GM12878 (cell line): ENCODE data around the gene SV2A. TPM values are rescaled to one million over a fixed set of nuclear protein-coding genes. Genes with fewer than 3 reads are reported as not detected.

ENCODE experiments used
- ATAC-seq: fragments of 200-7000 bp; cut with Tn5 transposase; 3 replicates; pipeline ENCODE4 v1.9.1; 2020; ENCODE audit warnings: mild to moderate bottlenecking, moderate library complexity
- BruUV-seq: library from RNA; stranded (reverse); fragments of 400-500 nt; replicated peaks from 2 replicates; lab custom pipeline; 2021; lab: Mats Ljungman, UMichigan
- CTCF ChIA-PET: fragments of 300-600 bp; sonication (Branson Sonifier 250); formaldehyde crosslinking; extraction: SDS; loops from one replicate; lab custom pipeline; 2021; ENCODE audit warnings: inconsistent platforms; lab: Yijun Ruan, JAX
- POLR2A ChIA-PET: fragments of 350-600 bp; formaldehyde crosslinking; extraction: SDS; loops from one replicate; lab custom pipeline; 2021; ENCODE audit warnings: inconsistent platforms; lab: Charles Lee
- RAD21 ChIA-PET: fragments of 300-600 bp; sonication (Branson Sonifier 250); formaldehyde crosslinking; loops from one replicate; lab custom pipeline; 2023; ENCODE audit warnings: antibody characterized with exemption; ENCODE audit not compliant: unreplicated experiment; lab: Charles Lee
- SMC1A ChIA-PET: fragments of 300-600 bp; sonication (Branson Sonifier 250); formaldehyde crosslinking; loops from one replicate; lab custom pipeline; 2023; ENCODE audit not compliant: unreplicated experiment, uncharacterized antibody; lab: Charles Lee
- DNase-seq: peaks from one replicate; pipeline ENCODE4 v3.0.0-alpha.2; 2011; ENCODE audit warnings: low read depth, low spot score
- FAIRE-seq: peaks from 3 replicates; lab custom pipeline; 2011; peaks lifted over from hg19 to GRCh38; lab: Jason Lieb, UNC
- H2AFZ ChIP-seq: 2 replicates; pipeline ENCODE4 v1.6.0; 2011; ENCODE audit warnings: low read depth, low read length, control low read depth; ENCODE audit not compliant: control insufficient read depth
- H3K27ac ChIP-seq: 2 replicates; pipeline ENCODE4 v1.5.1; 2011; ENCODE audit warnings: control low read depth; ENCODE audit not compliant: control insufficient read depth, insufficient read depth
- H3K27me3 ChIP-seq, 2 experiments: replicated peaks in 1 of 2; 2 replicates each; pipeline versions ENCODE4 v1.6.0 to v1.6.1; 2011; ENCODE audit warnings: low read length in 1 of 2; ENCODE audit not compliant: control insufficient read depth in 2 of 2, insufficient read depth in 2 of 2
- H3K36me3 ChIP-seq, 2 experiments: 2 replicates each; pipeline ENCODE4 v1.5.1; 2011; ENCODE audit warnings: low read length in 1 of 2; ENCODE audit not compliant: control insufficient read depth in 2 of 2, insufficient read depth in 2 of 2
- H3K4me1 ChIP-seq: 2 replicates; pipeline ENCODE4 v1.6.1; 2011; ENCODE audit warnings: mild to moderate bottlenecking, low read length, moderate library complexity, mixed read lengths; ENCODE audit not compliant: control insufficient read depth, insufficient read depth
- H3K4me2 ChIP-seq: 2 replicates; pipeline ENCODE4 v1.6.0; 2011; ENCODE audit warnings: control low read depth; ENCODE audit not compliant: control insufficient read depth, insufficient read depth
- H3K4me3 ChIP-seq: fragments of 200-600 bp; sonication (generic); 2 replicates; pipeline ENCODE4 v1.5.1; 2016
- H3K79me2 ChIP-seq: 2 replicates; pipeline ENCODE4 v1.6.0; 2011; ENCODE audit warnings: low read length; ENCODE audit not compliant: control insufficient read depth, insufficient read depth
- H3K9ac ChIP-seq: 2 replicates; pipeline ENCODE4 v1.8.0; 2011; ENCODE audit warnings: low read length, control low read depth, mixed read lengths; ENCODE audit not compliant: control insufficient read depth, insufficient read depth
- H3K9me3 ChIP-seq: replicated peaks from 3 replicates; pipeline ENCODE4 v1.5.1; 2011; ENCODE audit warnings: mild to moderate bottlenecking, low read length; ENCODE audit not compliant: control insufficient read depth, insufficient read depth
- H4K20me1 ChIP-seq: 2 replicates; pipeline ENCODE4 v1.6.0; 2011; ENCODE audit not compliant: control insufficient read depth, insufficient read depth
- ATF3 ChIP-seq: IDR thresholded peaks from 2 replicates; pipeline ENCODE4 v1.6.1; 2011; ENCODE audit warnings: low read depth, mild to moderate bottlenecking, low read length, moderate library complexity, borderline replicate concordance; ENCODE audit errors: extremely low read depth
- BCLAF1 ChIP-seq: fragments of 450-650 bp; IDR thresholded peaks from 2 replicates; pipeline ENCODE4 v1.6.1; 2017; ENCODE audit warnings: antibody characterized with exemption, mild to moderate bottlenecking, moderate library complexity
- CREB1 ChIP-seq: IDR thresholded peaks from 2 replicates; pipeline ENCODE4 v1.6.1; 2012; ENCODE audit warnings: low read depth, mild to moderate bottlenecking, inconsistent platforms
- FOS ChIP-seq: IDR thresholded peaks from 3 replicates; pipeline ENCODE4 v1.6.1; 2011; ENCODE audit warnings: borderline replicate concordance; ENCODE audit not compliant: insufficient read length; ENCODE audit errors: extremely low read depth
- IRF3 ChIP-seq: fragments of 450-650 bp; IDR thresholded peaks from 2 replicates; pipeline ENCODE4 v1.6.1; 2014; ENCODE audit warnings: mild to moderate bottlenecking
- IRF4 ChIP-seq: IDR thresholded peaks from 2 replicates; pipeline ENCODE4 v1.6.1; 2011; ENCODE audit warnings: low read depth, low read length
- KAT2A ChIP-seq: conservative IDR thresholded peaks from 2 replicates; pipeline ENCODE4 v1.6.1; 2011; ENCODE audit warnings: low read depth, low read length; ENCODE audit not compliant: control insufficient read depth
- KLF5 ChIP-seq: fragments of 450-650 bp; IDR thresholded peaks from 2 replicates; pipeline ENCODE4 v1.6.1; 2014; ENCODE audit warnings: mild to moderate bottlenecking; ENCODE audit not compliant: partially characterized antibody
- MXI1 ChIP-seq: fragments of 150-350 bp; IDR thresholded peaks from 2 replicates; pipeline ENCODE4 v1.6.1; 2011; ENCODE audit warnings: low read depth, mild to moderate bottlenecking, inconsistent platforms, low read length, improper control_type of control experiment
- NR2C1 ChIP-seq: fragments of 450-650 bp; IDR thresholded peaks from 2 replicates; pipeline ENCODE4 v1.6.1; 2017; ENCODE audit warnings: antibody characterized with exemption, mild to moderate bottlenecking, moderate library complexity
- PAX8 ChIP-seq: fragments of 450-650 bp; IDR thresholded peaks from 2 replicates; pipeline ENCODE4 v1.6.1; 2017; ENCODE audit warnings: mild to moderate bottlenecking, moderate library complexity
- PBX3 ChIP-seq: IDR thresholded peaks from 2 replicates; pipeline ENCODE4 v1.6.1; 2011; ENCODE audit warnings: mild to moderate bottlenecking, low read depth, low read length, moderate library complexity; ENCODE audit not compliant: insufficient replicate concordance
- STAT1 ChIP-seq: fragments of 450-650 bp; conservative IDR thresholded peaks from 2 replicates; pipeline ENCODE4 v1.6.1; 2014; ENCODE audit warnings: antibody characterized with exemption, mild to moderate bottlenecking
- TAF1 ChIP-seq: IDR thresholded peaks from 2 replicates; pipeline ENCODE4 v1.6.1; 2011; ENCODE audit warnings: mild to moderate bottlenecking, low read depth, low read length, borderline replicate concordance
- USF1 ChIP-seq: IDR thresholded peaks from 2 replicates; pipeline ENCODE4 v1.6.1; 2011; ENCODE audit warnings: borderline replicate concordance, low read depth, mild to moderate bottlenecking, moderate library complexity, mixed read lengths, low read length; ENCODE audit not compliant: insufficient read depth; ENCODE audit errors: extremely low read length
- ZSCAN29 ChIP-seq: fragments of 450-650 bp; IDR thresholded peaks from 2 replicates; pipeline ENCODE4 v1.6.1; 2017; ENCODE audit warnings: mild to moderate bottlenecking, moderate library complexity
- WGBS: methylation state at CpG from one replicate; pipeline ENCODE4 v1.1.6; 2016; ENCODE audit warnings: low lambda C conversion rate; ENCODE audit not compliant: insufficient replicate concordance, insufficient coverage; ENCODE audit errors: missing lambda C conversion rate; 5-methylcytosine and 5-hydroxymethylcytosine counted together
- in situ Hi-C: fragments of 300-500 bp; cut with MboI; formaldehyde crosslinking; loops from 9 replicates; pipeline ENCODE4 v1.14.3; 2018; ENCODE audit warnings: mixed read lengths
- intact Hi-C: fragments of 100-400 bp; cut with micrococcal nuclease; formaldehyde crosslinking; loops from one replicate; pipeline ENCODE4 v1.14.2; 2022; ENCODE audit not compliant: unreplicated experiment
- polyA plus RNA-seq, 11 experiments: library from polyadenylated mRNA; depleted of rRNA in 4 of 11; unstranded in 6 of 11; stranded (reverse) in 5 of 11; fragments of >200 nt; fragmentation: Nextera tagmentation in 4 of 11; fragmentation: Illumina TruSeq in 1 of 11; extraction: Ambion mirVana in 4 of 11; extraction: Trizol in 1 of 11; gene quantifications; 1 replicate in 1 of 11; 2 replicates in 10 of 11; pipeline versions ENCODE4 v1.2.1 to v1.2.3, GENCODE V29; 2011 to 2016; ENCODE audit warnings: inconsistent platforms in 2 of 11, missing spikeins in 2 of 11, low read depth in 1 of 11
- total RNA-seq, 4 experiments: library from RNA; depleted of rRNA in 3 of 4; stranded (reverse); fragments of >200 nt in 3 of 4; fragmentation: Illumina TruSeq in 1 of 4; extraction: Trizol in 1 of 4; gene quantifications; 2 replicates each; pipeline versions ENCODE4 v1.2.1 to v1.2.3, GENCODE V29; 2013 to 2021

Gene SV2A
- total and polyA plus RNA-seq, 10 of the 15 experiments (the other 5 are each of a cell fraction or from before 2014, with no cell fraction given) = 0.39 to 11.6 (median 5.4) TPM

- TF ChIP-seq BCLAF1 (no peak), IRF3 (no peak), KLF5 (no peak)
- TF ChIP-seq, all 136 proteins: peak for 0
Observed at GRCh38 chr1:149879556-149879955, 38.1 kb downstream of the SV2A start (continued).

- in situ Hi-C loops = no loop called here
- Histone ChIP-seq H3K9ac (no peak overlapping the region), H3K4me1 (no peaks in the 10 kb centered on the region), H2AFZ (no peak overlapping the region), H3K9me3 (no peaks in the 10 kb centered on the region), H3K27ac (no peak overlapping the region), H3K79me2 (no peaks in the 10 kb centered on the region), H3K27me3 (no peaks in the 10 kb centered on the region), H4K20me1 (no peaks in the 10 kb centered on the region), H3K36me3 (no peaks in the 10 kb centered on the region), H3K4me2 (no peak overlapping the region), H3K4me3 (no peak overlapping the region)
- ChIA-PET RAD21 (no interaction called here), CTCF (no interaction called here), SMC1A (no interaction called here), POLR2A (interaction anchor here (0.5 kb wide), 2 partner anchors 173 to 1145 kb away, joined by 4 to 5 read pairs; no protein-coding TSS in a partner anchor)
- intact Hi-C loops = no loop called here
- DNase-seq = no peak
- 75% methylated on average over 7 of the region's 7 CpGs for WGBS
- FAIRE-seq = no peak
- BruUV-seq = no TSS peak
- ATAC-seq = no peak
- TF ChIP-seq MXI1 = no peak
- TF ChIP-seq USF1 = no peak
- TF ChIP-seq TAF1 = no peak
- TF ChIP-seq ATF3 = no peak
- no peak for TF ChIP-seq PAX8
- no peak for TF ChIP-seq PBX3
- TF ChIP-seq CREB1 = no peak
- TF ChIP-seq KAT2A = no peak
- TF ChIP-seq NR2C1 = no peak
- TF ChIP-seq FOS = no peak
- no peak for TF ChIP-seq ZSCAN29
- no peak for TF ChIP-seq STAT1
- TF ChIP-seq IRF4 = no peak
Observed at GRCh38 chr1:149877211-149877946, 40.3 kb downstream of the SV2A start.
